Body of pancreas (tissue), 4 donors: ENCODE results near the gene KIF21A. TPM values are rescaled to one million over a fixed set of nuclear protein-coding genes. Genes with fewer than 3 reads are reported as not detected.

Experiments
- ATAC-seq: fragments of 150-250 bp; one replicate; pipeline ENCODE4 v1.9.1; 2016
- DNase-seq, 4 donors: peaks; one replicate each; pipeline ENCODE4 v3.0.0-alpha.2; 2019
- H3K27ac ChIP-seq, 4 donors: fragments of 200-600 bp; sonication (generic); 1 replicate in 3 of 4; 2 replicates in 1 of 4; pipeline versions ENCODE4 v1.5.1 to v1.6.1; 2016 to 2019; ENCODE audit warnings: mild to moderate bottlenecking in 1 of 4, mixed read lengths in 1 of 4, moderate library complexity in 1 of 4
- H3K27me3 ChIP-seq, 2 donors: fragments of 200-600 bp; sonication (generic); one replicate each; pipeline ENCODE4 v1.6.0; 2016; ENCODE audit warnings: mild to moderate bottlenecking in 1 of 2
- H3K36me3 ChIP-seq, 2 donors: fragments of 200-600 bp; sonication (generic); replicated peaks in 1 of 2; 2 replicates each; pipeline ENCODE4 v1.5.1; 2016; ENCODE audit warnings: low read depth in 2 of 2; ENCODE audit not compliant: insufficient read depth in 1 of 2
- H3K4me1 ChIP-seq: fragments of 200-600 bp; sonication (generic); one replicate; pipeline ENCODE4 v1.6.0; 2016
- H3K4me3 ChIP-seq, 2 donors: fragments of 200-600 bp; sonication (generic); 1 replicate in 1 of 2; 2 replicates in 1 of 2; pipeline ENCODE4 v1.5.1; 2016 to 2019
- H3K9me3 ChIP-seq, 3 donors: fragments of 200-600 bp; sonication (generic); 1 replicate in 2 of 3; 2 replicates in 1 of 3; pipeline ENCODE4 v1.5.1; 2016
- POLR2A ChIP-seq, 3 donors: fragments of 450-650 bp; IDR thresholded peaks; one replicate each; pipeline ENCODE4 v1.6.1; 2016; ENCODE audit warnings: antibody characterized with exemption in 3 of 3, mild to moderate bottlenecking in 2 of 3
- WGBS, 2 donors: methylation state at CpG; one replicate each; pipeline ENCODE4 v1.1.5; 2017; 5-methylcytosine and 5-hydroxymethylcytosine counted together
- intact Hi-C: fragments of 100-400 bp; cut with DNase I; formaldehyde crosslinking; loops from one replicate; pipeline ENCODE4 v1.15.1; 2023
- total RNA-seq, 2 donors: library from RNA; depleted of rRNA; stranded (reverse); fragments of >200 nt; gene quantifications; one replicate each; pipeline ENCODE4 v1.1.0, GENCODE V29; 2016
- TF ChIP-seq, protein P1 (sequence below), 7 experiments: fragments of 450-650 bp in 4 of 7; fragments of 200-600 bp in 3 of 7; sonication (generic) in 3 of 7; IDR thresholded peaks; one replicate each; pipeline ENCODE4 v1.5.1; 2016 to 2019; ENCODE audit warnings: antibody characterized with exemption in 7 of 7

KIF21A gene
- total RNA-seq, 2 donors from 2014 or later = 19.5 to 49.1 TPM

DNA sequence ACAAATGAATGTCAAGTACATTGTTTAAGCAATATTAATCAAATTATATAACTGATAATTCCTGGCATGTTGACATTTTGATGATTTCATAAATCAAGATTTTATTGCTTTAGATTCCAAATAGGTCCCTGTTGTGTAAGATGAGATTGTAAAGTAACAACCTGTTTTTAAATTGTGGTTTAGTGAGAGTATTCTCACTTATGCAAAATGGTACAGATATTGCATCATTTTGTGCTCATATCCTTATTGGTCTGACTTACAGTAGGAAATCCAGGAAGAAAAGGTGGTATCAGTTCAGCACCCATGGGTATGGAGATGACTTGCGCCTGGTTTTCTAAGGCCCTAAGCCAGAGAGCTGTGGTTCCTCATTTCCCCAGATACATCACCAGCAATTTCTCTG lies 165.5 kb downstream of the KIF21A start:
- no peak for DNase-seq
- Histone ChIP-seq H3K27ac (no peak overlapping the region), H3K4me3 (no peak overlapping the region), H3K4me1 (no peaks in the 10 kb centered on the region), H3K9me3 (no peaks in the 10 kb centered on the region), H3K27me3 (no peaks in the 10 kb centered on the region), H3K36me3 (no peaks in the 10 kb centered on the region)
- no peak for ATAC-seq
- intact Hi-C loops = loop anchor here (10.0 kb wide), 1 partner anchor 133 kb away; no protein-coding TSS in a partner anchor
- TF ChIP-seq, protein P1, sequence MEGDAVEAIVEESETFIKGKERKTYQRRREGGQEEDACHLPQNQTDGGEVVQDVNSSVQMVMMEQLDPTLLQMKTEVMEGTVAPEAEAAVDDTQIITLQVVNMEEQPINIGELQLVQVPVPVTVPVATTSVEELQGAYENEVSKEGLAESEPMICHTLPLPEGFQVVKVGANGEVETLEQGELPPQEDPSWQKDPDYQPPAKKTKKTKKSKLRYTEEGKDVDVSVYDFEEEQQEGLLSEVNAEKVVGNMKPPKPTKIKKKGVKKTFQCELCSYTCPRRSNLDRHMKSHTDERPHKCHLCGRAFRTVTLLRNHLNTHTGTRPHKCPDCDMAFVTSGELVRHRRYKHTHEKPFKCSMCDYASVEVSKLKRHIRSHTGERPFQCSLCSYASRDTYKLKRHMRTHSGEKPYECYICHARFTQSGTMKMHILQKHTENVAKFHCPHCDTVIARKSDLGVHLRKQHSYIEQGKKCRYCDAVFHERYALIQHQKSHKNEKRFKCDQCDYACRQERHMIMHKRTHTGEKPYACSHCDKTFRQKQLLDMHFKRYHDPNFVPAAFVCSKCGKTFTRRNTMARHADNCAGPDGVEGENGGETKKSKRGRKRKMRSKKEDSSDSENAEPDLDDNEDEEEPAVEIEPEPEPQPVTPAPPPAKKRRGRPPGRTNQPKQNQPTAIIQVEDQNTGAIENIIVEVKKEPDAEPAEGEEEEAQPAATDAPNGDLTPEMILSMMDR (IDR thresholded peaks at IDR 0.05) = no peak
- TF ChIP-seq POLR2A (IDR thresholded peaks at IDR 0.05) = no peak
- WGBS, 2 donors = 86 to 100% methylated on average over 1 of the region's 1 CpG

DNA sequence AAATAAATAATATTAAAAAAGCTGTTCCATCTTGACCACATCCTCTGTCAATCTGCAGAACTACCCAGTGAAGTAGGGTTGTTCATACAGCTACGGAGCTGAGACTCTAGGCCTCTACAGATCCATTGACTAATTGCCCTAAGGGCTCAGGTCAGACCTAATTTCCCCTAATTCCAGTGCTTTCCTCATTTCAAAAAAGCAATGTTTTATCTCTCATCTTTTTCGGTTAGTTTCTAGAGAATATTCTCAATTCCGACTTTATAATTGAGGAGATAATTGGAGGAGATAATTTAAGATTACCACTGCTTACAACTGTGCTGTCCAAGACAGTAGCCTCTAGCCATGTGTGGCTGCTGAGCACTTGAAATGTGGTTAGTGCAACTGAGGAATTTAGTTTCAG lies 167.1 kb downstream of the KIF21A start:
- intact Hi-C loops = loop anchor here (10.0 kb wide), 1 partner anchor 131 kb away; no protein-coding TSS in a partner anchor
- DNase-seq (no peak), ATAC-seq (no peak)
- H3K27me3 ChIP-seq = no peaks in the 10 kb centered on the region
- H3K36me3 ChIP-seq = no peaks in the 10 kb centered on the region
- no peak overlapping the region for H3K27ac ChIP-seq
- no peak for TF ChIP-seq POLR2A (IDR thresholded peaks at IDR 0.05)
- TF ChIP-seq, protein P1 (IDR thresholded peaks at IDR 0.05) = no peak
- H3K4me3 ChIP-seq = no peak overlapping the region
- no peaks in the 10 kb centered on the region for H3K4me1 ChIP-seq
- WGBS, 2 donors = 64 to 67% methylated on average over 3 of the region's 3 CpGs
- H3K9me3 ChIP-seq = no peaks in the 10 kb centered on the region

DNA sequence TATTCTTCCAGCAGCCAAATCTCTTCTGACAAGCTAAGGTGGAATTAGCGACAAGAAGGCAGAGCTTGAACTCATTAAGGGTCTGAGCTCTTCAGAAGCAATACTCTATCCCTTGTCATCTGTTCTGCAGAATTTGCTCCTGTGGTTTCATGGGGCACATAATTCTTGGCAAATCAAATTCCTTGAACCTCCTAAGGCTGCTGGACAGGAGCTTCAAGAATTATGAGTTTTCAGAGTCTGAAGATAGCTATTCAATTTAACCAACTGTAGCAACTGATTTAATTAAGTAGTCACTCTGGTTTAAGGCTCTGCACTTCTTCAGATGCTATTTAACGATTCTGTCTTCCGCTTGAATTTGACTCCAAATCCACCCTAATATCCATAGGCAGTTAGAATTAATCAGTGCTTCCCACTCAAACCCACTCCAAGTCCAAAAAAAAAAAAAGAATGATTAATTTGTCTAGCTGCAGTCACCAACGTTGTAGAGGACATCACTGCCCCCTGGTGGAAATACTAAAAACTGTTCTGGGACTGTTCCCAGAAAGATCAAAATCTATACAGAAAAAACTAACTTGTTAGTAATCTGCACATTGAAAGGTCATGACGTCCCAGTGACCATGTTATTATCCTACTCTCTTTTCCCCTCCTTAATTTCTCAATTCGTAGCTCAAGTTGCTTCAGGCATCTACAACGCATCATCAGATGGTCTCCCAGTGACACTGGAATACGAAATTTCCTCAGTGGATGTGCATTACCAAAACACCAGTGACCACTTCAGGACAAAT lies 169.9 kb downstream of the KIF21A start:
- intact Hi-C loops = loop anchor here (10.0 kb wide), 1 partner anchor 128 kb away; no protein-coding TSS in a partner anchor
- TF ChIP-seq POLR2A (IDR thresholded peaks at IDR 0.05) = no peak
- TF ChIP-seq, protein P1 (IDR thresholded peaks at IDR 0.05) = peak; percentile 31 to 64 (median 42)
- peak; percentile 15 to 25 (median 22) for DNase-seq
- no peak overlapping the region for H3K27ac ChIP-seq
- no peaks in the 10 kb centered on the region for H3K9me3 ChIP-seq
- no peaks in the 10 kb centered on the region for H3K36me3 ChIP-seq
- 27 to 29% methylated on average over 8 of the region's 8 CpGs for WGBS, 2 donors
- H3K27me3 ChIP-seq = no peaks in the 10 kb centered on the region
- no peaks in the 10 kb centered on the region for H3K4me1 ChIP-seq
- H3K4me3 ChIP-seq = no peak overlapping the region
- no peak for ATAC-seq

DNA sequence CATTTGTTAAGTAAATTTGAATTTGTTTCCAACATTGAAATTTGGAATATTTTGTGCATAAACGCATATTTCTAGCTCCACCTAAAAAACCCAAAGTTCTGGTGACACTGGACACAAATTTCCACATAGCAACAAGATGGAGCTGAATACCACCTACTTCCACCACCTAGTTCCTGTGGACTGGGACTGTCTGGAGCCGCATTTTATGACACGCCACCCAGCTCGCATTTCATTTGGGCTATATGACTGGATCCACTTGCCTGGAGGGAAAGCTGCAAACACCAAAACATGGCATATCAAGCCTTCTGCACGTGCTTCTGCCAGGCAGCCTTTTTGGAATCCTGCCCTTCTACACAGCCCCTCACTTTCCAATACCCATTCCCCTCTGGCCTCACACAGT lies 173.4 kb downstream of the KIF21A start:
- H3K27ac ChIP-seq = no peak overlapping the region
- no peak for TF ChIP-seq POLR2A (IDR thresholded peaks at IDR 0.05)
- TF ChIP-seq, protein P1 (IDR thresholded peaks at IDR 0.05) = no peak
- H3K36me3 ChIP-seq = no peaks in the 10 kb centered on the region
- DNase-seq (no peak), ATAC-seq (no peak)
- intact Hi-C loops = no loop called here
- H3K9me3 ChIP-seq = no peaks in the 10 kb centered on the region
- H3K4me3 ChIP-seq = no peak overlapping the region
- 72 to 81% methylated on average over 5 of the region's 5 CpGs for WGBS, 2 donors
- no peaks in the 10 kb centered on the region for H3K27me3 ChIP-seq
- H3K4me1 ChIP-seq = no peaks in the 10 kb centered on the region

DNA sequence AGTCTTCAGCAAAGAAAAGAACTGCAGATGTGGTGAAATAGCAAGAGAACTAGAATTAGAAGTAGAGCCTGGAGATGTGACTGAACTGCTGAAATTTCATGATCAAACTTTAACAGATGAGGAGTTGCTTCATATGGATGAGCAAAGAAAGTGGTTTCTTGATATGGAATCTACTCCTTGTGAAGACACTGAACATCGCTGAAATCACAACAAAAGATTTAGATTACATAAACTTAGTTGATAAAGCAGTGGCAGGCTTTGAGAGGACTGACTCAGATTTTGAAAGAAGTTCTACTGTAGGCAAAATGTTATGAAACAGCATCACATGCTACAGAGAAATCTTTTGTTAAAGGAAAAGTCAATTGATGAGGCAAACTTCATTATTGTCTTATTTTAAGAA lies 175.0 kb downstream of the KIF21A start:
- TF ChIP-seq, protein P1 (IDR thresholded peaks at IDR 0.05) = no peak
- TF ChIP-seq POLR2A (IDR thresholded peaks at IDR 0.05) = no peak
- H3K27ac ChIP-seq = no peak overlapping the region
- intact Hi-C loops = no loop called here
- H3K4me1 ChIP-seq = no peaks in the 10 kb centered on the region
- no peaks in the 10 kb centered on the region for H3K27me3 ChIP-seq
- no peak for DNase-seq
- no peak for ATAC-seq
- no peak overlapping the region for H3K4me3 ChIP-seq
- H3K36me3 ChIP-seq = no peaks in the 10 kb centered on the region
- no peaks in the 10 kb centered on the region for H3K9me3 ChIP-seq
- WGBS, 2 donors = 63 to 75% methylated on average over 1 of the region's 1 CpG
